OCI-LY3 (cell line): Measurements from ENCODE around the gene CCRL2.

Source experiments
- EZH2phosphoT487 ChIP-seq: fragments of 200-600 bp; shearing (Covaris generic); IDR thresholded peaks from 2 replicates; pipeline ENCODE4 v1.6.1; 2018; ENCODE audit warnings: antibody characterized with exemption, mixed run types, low read depth
- TF ChIP-seq, protein P1 (sequence below): fragments of 200-600, 300-600 bp; sonication (generic); IDR thresholded peaks from 2 replicates; pipeline ENCODE4 v1.5.1; 2014; ENCODE audit warnings: antibody characterized with exemption, low read length, low read depth

DNA sequence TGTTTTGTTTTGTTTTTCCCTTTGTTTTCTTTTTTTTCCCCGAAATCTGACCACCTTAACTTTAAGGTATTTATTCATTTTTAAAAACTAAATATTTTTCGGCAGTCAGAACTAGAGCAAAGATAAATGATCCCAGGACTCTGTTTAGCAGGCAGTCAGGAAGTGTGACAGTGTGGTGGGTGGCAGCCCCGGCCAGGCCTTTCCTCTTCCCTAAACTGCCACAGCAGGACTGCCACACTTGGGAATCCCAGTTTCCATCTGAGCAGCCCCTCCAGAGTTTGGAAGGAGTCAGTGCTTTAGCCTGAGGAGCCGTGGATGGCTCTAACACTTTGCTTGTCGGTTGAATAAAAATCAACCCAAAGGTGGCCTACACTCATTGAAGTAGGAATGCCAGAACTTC lies 6.9 kb downstream of the CCRL2 start:
- TF ChIP-seq, protein P1, sequence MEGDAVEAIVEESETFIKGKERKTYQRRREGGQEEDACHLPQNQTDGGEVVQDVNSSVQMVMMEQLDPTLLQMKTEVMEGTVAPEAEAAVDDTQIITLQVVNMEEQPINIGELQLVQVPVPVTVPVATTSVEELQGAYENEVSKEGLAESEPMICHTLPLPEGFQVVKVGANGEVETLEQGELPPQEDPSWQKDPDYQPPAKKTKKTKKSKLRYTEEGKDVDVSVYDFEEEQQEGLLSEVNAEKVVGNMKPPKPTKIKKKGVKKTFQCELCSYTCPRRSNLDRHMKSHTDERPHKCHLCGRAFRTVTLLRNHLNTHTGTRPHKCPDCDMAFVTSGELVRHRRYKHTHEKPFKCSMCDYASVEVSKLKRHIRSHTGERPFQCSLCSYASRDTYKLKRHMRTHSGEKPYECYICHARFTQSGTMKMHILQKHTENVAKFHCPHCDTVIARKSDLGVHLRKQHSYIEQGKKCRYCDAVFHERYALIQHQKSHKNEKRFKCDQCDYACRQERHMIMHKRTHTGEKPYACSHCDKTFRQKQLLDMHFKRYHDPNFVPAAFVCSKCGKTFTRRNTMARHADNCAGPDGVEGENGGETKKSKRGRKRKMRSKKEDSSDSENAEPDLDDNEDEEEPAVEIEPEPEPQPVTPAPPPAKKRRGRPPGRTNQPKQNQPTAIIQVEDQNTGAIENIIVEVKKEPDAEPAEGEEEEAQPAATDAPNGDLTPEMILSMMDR = no peak
- no peak for TF ChIP-seq EZH2phosphoT487
